Activated CD8-positive, alpha-beta memory T cell treated with anti-CD3 and anti-CD28 coated beads for 36 hours (primary cell): Measurements from ENCODE around the gene ATP11A. TPM values are rescaled to one million over a fixed set of nuclear protein-coding genes. Genes with fewer than 3 reads are reported as not detected.
"Not testable (repeated sequence)": the region's sequence is repeated elsewhere in the genome, so short reads cannot be mapped to it uniquely, and the experiment has no call there.

Experiments used
- CTCF ChIA-PET: fragments of 350-600 bp; sonication (Branson Sonifier 250); formaldehyde crosslinking; loops from one replicate; lab custom pipeline; 2021; ENCODE audit warnings: antibody characterized with exemption; lab: Charles Lee
- POLR2A ChIA-PET: fragments of 350-600 bp; sonication (Branson Sonifier 250); formaldehyde crosslinking; loops from one replicate; lab custom pipeline; 2021; ENCODE audit warnings: antibody characterized with exemption; lab: Charles Lee
- total RNA-seq, 2 experiments: library from RNA; stranded (reverse); gene quantifications; one replicate each; pipeline ENCODE4 v1.2.3, GENCODE V29; 2021

ATP11A gene
- total RNA-seq, 2 experiments from 2014 or later: 35.9 to 40.1 TPM

DNA sequence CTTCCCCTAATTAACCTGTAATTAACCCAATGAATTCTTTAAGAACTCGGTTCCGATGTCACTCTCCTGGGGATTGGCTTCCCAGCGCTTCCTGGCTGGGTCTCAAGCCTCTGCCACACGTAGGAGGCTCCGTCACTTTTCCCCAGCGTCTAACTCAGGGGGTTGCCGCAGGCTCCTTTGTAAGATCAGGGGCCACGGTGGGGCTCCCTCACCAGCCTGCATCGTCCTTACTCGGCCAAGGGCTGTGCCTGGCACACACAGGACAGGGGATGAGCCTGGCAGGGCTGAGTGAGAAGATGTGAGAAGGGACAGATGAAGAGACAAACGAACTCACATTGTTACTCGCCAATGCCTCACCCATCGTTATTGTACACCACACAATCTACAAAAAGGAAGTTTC, 20.9 kb upstream of the ATP11A start:
- POLR2A ChIA-PET: no interaction called here
- CTCF ChIA-PET: no interaction called here

DNA sequence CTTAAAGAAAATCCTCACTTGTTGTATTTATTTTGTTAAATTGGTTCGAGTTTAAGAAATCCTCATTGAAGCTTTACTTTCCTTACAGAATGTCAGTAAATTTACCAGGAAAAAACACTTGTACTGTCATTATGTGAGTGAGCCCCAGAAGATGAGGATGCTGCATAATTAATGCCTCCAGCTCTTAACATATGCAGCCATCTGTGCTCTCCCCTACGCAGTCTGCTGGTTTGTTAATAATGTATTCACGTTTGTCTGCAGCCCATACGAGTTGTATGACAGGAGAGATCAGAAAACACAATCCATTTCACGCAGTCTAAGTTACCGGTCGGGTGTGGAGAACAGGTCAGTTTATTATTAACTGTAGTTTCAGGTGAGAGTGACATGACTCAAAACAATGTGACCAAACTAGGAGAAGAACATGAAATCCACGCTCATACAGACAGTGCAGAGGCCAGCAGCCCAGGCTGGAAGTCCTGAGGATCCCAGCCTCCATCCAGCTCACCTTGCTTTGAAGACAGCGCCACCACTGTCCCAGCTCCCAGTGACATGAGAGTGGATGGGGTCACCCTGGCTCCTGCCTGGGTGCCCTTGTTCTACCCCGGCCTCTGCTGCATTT, 19.8 kb upstream of the ATP11A start:
- ChIA-PET CTCF (no interaction called here), POLR2A (no interaction called here)

DNA sequence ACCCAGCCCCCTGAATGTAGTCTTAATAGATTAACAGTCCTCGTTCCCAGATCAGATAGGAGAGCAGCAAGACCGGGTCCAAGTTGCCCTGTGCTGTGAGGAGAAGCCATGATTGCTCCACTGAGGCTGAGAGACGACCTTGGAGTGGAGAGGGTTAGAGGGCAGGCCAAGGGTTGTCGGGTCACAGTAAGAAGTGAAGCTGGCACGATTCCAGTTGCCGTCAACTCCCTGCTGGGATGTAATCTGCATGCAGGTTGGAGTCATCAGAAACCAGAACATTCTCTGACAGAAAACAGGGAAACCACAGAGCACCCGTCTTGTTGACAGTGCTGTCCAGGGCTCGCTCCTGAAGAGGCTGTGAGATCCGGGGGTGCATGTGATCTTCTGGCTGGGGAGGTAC, 19.0 kb upstream of the ATP11A start:
- ChIA-PET POLR2A (no interaction called here), CTCF (no interaction called here)

DNA sequence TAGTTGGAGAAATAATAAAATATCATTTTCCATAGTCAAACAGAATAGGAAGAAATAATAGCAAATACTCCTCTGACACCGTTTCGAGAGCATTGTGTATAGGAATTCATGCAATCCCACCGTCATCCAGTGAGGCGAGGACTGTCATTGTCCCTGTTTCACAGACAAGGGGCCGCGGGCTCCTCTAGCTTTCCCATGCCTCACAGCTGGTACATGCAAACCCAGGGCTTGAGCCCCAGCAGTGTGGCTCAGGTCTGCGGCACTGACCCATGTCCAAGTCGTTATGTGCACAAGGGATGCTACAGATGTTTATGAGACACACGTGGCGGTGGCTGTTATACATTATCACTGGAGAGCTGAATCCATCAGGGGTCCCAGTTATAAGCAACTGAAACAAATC, 18.5 kb upstream of the ATP11A start:
- ChIA-PET CTCF (no interaction called here), POLR2A (no interaction called here)

DNA sequence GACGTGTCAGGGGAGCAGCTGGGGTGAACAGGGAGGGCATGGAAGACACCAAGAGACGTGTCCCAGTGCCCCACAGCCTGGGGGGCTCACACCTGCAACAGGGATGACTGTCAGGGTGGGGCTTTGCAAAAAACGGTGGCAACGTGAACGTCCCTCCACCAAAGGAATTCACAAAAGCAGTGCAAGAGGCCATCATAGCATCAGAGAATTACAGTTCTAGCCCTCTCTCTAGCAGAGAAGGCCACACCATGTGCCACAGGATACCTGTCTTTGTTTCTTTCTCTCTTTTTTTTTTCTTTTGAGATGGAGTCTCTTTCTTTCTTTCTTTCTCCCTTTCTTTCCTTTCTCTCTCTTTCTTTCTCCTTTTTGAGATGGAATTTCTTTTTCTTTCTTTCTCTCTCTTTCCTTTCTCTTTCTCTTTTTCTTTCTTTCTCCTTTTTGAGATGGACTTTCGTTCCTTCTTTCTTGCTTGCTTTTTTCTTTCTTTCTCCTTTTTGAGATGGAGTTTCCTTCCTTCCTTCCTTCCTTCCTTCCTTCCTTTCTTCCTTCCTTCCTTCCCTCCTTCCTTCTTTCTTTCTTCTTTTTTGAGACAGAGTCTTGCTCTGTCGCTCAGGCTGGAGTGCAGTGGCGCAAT, 17.1 kb upstream of the ATP11A start:
- POLR2A ChIA-PET: no interaction called here

DNA sequence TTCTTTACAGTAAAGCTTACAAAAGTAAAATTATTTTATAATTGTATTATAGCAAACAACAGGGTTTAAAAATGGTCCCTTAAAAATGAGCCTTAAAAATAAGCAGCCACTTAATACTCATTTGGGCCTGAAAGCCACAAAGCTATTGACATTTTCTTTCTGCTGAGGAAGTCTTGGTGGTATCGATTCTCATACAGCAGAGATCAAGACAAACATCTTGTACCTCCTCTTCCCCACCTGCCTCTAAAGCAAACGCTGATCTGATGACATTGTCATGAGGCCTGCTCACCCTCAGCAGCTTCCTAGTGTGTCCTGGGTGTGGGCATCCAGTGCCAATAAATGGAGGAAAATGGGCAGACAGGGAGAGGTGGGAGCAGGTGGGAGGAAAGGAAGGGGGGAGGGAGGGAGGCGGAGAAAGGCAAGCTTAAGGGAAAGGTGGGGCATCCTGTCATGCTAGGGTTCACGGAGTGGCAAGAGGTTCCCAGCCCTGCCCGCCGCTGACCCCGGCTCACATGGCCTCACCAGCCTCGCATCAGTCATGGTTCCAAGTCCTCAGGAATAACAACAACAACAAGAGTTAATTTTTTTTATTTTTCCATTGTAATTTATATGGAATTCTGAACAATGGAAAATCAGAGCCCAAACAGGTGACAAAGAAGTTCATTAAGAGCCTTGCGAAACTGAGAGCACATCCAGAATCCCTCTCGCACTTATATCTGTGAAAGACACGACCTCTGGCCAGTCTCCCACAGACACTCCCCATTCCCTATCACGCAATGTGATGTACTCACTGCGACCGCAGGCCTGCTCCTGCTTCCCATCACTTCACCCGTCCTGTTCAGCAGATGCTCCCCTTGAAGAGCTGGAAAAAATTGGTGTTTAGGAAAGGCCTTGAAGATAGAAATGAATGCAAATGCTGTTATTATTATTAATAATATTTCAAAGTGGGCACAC, 15.1 kb upstream of the ATP11A start:
- ChIA-PET CTCF (no interaction called here), POLR2A (no interaction called here)

More for the DNA sequence above, 17.1 kb upstream of the ATP11A start:
- CTCF ChIA-PET: no interaction called here

DNA sequence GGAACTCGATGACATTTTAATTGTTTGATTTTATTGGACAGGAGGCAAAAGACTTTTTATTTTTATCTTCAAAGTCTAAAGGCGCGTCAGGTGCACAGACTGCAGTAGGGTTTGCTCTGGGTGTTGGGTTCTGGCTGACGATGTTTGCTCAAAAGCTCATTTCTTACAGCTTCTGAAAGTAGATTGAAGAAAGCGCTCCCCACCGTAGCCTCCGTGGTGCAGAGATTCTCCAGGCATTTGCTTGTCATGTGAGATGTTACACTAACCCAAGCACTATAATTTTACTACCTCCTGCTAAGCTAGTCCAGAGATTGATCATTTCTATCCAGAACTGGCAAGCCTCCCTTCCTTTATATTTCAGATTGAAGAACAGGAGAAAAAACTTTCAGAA, 14.5 kb upstream of the ATP11A start:
- ChIA-PET POLR2A (no interaction called here), CTCF (no interaction called here)

DNA sequence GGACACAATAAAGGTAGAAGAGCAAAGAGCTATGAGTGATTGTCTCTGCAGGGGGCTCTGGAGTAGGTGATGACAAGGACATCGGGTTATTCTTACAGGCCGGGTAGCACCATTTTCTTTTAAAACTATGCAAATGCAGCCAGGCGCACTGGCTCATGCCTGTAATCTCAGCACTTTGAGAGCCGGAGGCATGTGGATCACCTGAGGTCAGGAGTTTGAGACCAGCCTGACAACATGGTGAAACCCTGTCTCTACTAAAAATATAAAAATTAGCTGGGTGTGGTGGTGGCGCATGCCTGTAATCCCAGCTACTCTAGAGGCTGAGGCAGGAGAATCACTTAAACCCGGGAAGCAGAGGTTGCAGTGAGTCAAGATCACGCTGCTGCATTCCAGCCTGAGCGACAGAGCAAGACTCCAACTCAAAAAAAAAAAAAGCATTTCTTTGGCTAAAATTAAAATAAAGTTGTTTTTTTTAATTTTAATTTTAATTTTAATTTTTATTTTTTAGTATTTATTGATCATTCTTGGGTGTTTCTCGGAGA, 12.3 kb upstream of the ATP11A start:
- POLR2A ChIA-PET, CTCF ChIA-PET: not testable (repeated sequence)

DNA sequence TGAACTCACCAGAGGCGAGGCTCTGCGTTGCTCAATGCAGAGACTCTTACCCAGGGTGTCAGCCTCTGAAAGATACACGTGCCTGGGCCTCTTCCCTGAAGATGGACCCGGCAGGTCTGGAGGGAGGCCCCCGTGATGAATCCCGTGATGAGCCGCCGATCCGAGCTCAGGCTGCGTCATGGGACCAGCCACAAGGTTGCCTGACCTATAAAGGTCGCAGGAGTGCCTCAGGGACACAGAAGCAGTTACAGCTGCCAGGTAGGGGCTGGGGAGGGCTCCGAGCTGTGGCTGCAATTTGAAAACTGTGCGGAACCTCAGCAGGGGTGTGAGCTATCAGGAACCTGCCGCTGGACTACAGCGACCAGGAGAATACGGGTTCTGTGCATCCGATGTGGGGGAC, 10.5 kb upstream of the ATP11A start:
- CTCF ChIA-PET: no interaction called here
- POLR2A ChIA-PET: no interaction called here

DNA sequence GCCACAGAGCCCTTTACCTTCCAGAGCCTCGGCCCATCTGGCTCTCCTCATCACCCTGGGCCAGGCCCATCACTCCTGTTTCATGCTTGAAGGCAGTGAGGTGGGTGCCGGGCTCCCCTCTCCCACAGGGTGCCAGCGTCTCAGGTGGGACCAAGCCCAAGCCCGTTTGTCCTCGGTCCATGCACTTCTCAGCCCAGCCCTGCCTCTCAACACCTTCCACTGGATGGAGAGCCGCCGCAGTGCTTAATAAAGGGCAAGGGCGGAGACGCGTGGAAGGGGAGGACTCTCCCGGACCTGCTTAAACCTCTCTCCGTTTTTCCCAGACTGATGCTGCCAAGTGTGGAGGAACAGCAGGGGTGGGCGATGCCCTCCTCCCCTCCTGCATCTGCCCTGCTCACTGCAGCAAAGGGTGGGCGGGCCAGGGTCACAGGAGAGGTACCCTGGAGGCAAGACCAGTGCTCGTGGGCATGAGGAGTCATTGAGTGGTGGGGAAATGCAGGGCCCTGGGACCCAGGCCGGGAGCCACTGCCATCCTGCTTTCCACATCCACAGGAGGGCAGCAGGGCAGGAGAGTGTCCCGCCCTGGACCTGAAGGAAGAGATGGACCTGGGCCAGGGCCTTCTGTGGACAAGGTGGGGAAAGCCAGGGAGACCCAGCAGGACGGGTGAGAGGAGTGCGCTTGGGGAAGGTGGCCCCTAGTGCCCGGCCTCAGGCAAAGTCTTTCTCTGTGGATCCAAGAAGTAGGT, 9.7 kb upstream of the ATP11A start:
- POLR2A ChIA-PET: no interaction called here
- CTCF ChIA-PET: no interaction called here

DNA sequence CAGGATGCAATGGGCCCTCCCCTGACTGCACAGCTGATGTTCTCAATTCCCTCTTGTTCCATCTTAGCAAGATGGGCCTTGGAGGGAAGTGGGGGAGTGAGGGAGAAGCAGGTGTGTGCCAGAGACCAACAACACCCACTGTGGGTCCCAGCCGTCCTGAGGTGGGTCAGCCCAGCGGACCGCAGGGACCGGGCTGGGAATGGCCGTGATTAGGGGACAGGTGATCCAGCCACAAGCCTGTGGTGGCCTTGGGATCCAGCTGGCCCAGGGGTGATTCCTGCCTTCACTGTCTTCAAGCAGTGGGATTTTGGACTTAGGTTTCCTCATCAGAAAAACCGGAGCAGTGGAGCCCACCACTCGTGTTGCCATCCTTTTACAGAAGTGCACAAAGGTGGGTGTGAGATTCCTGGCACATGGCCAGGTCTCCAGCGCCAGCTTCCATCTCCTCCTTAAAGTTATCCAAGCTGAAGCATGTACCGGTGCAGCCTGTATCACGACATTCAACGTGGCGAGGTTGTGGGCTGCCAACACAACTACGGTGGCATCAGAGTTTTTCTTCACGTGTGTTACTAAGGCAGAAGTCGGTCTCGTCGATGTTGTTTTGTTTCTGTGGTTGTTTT, 9.0 kb upstream of the ATP11A start:
- ChIA-PET CTCF (no interaction called here), POLR2A (interaction anchor here (0.7 kb wide), 1 partner anchor 205 kb away, joined by 4 read pairs; no protein-coding TSS in a partner anchor)

DNA sequence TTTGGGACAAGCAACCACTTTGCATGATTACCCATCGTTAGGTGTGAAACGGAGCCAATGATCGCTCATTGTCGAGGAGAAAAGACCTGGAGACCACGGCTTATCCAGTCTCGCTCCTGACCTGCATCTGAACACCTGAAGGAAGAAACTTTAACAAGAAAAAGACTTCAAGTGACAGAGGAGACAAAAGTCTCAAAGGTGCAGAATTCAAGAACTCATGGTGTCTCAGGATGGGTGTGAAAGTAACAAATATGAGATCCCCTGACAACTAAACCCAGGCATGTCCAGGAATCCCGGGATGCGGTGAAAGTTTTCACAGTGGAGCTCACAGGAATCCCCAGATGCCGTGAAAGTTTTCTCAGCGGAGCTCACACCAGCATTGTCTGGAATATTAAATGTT, 6.3 kb upstream of the ATP11A start:
- CTCF ChIA-PET: no interaction called here
- POLR2A ChIA-PET: no interaction called here

DNA sequence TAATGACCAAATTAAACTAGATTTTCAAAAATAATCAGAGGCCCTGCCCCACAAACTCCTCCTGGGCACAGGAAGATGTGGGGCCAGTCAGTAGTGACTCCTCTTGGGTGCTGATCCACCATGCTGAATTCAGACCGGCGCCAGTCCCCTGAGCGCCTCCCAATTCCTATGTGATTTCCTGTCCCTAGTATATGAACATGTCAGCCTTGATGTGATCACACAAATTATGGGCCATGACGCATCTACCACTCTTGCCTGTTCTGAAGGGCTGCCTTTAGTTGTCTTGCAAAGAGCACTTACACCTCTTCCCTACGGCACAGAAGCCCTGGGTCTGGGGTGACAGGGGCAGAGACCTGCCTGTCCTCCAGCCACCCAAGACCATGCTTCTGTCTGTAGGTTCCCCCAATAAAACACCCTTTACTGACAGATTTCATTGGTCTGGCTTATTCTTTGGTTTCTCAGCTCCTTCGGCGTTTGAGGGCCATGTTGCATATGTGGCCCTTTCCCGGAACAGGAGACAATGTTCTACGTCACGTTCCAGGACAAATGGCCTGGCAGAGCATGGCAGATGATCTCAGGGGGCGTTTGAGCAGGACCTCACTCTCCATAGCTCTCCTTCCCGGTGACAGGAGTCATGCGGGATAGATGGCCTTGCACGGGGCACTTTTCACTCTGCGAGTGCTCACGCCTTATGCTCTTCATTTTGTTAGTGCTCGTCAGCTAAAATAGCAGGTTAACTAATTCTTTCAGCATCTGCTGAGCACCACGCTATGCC, 5.6 kb upstream of the ATP11A start:
- CTCF ChIA-PET: interaction anchor here (1.1 kb wide), 1 partner anchor 44 kb away, joined by 3 read pairs; no protein-coding TSS in a partner anchor
- POLR2A ChIA-PET: no interaction called here

DNA sequence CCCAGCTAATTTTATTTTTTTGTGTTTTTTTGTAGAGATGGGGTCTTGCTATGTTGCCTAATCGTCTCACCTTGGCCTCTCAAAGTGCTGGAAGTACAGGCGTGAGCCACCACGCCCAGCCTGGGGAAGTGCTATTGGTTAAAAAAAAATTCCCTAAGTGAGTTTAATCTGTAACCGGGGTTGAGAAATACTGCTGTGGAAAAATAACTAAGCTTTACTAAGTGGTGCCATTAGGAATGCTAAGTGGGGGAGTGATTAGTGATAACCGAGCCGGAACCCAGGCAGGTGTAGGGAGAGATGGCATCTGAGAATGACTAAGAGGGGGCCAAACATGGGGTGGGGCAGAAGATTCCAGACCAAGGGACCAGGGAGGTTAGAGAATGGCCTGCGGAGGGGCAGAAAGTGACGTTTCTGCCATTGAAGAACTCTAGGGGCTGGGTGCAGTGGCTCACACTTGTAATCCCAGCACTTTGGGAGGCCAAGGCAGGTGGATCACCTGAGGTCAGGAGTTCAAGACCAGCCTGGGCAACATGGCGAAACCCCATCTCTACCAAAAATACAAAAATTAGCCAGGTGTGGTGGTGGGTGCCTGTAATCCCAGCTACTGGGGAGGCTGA, 4.5 kb upstream of the ATP11A start:
- POLR2A ChIA-PET: not testable (repeated sequence)
- CTCF ChIA-PET: interaction anchor here (1.1 kb wide), 1 partner anchor 45 kb away, joined by 3 read pairs; no protein-coding TSS in a partner anchor

DNA sequence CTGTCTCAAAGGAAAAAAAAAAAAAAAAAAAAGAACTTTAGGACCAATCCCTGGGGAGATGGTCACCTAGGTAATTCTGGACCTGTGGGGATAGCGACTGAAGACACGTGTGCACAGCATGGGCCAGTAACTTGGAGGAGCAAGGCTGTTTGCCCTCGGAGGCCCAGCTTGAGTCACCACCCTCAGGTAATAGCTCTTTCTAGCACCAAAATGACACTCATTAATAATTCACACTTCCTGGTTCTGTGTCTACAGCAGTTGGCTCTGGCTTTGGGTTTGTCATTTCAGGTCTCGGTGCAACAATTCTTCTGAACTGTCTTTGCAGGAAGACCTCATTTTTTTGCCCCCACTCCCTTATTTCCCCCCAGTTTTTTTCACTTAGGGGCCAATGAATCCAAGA, 3.9 kb upstream of the ATP11A start:
- POLR2A ChIA-PET: no interaction called here
- CTCF ChIA-PET: no interaction called here

DNA sequence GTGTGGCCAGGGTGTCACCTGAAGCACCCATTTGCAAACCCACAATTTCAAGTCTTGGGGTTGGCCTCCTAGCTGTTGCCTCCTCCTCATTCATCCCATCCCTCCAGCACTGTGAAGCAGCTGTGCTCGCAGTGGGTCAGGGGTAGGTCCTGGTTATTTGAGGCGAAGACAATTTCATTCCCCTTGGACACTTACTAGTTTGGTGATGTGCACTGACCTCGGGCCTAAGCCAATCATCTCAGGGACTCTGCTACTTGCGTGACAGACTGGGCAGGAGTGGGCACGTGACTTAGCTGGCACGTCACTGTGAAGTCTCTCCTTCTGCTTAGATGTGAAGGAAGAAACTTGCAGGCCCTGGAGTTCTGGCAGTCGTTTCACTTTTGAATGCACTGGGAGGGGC, 3.5 kb upstream of the ATP11A start:
- ChIA-PET POLR2A (no interaction called here), CTCF (no interaction called here)

DNA sequence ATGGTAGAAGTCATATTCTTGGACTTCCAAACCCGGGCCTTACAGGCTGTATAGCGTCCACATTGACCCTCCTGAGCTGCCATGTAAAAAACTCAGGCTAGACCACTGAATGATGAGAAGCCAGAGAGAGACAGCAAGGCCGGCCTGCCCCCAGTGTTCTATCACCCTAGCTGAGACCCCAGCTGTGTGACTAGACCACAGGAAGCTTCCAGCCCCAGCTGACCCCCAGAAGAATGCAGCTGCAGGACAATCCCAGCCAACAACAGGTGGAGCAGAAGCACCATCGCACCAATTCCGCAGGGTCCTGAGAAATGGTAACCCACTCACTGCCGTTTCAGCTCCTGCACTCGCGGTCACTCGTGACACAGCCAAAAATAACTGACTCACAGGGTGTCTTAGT, 2.9 kb upstream of the ATP11A start:
- ChIA-PET CTCF (no interaction called here), POLR2A (no interaction called here)
